H54 (cell line): ENCODE measurements around the gene MTX3.

Source experiments
- DNase-seq: peaks from one replicate; pipeline ENCODE4 v3.0.0; 2011; ENCODE audit warnings: low spot score, mixed read lengths; ENCODE audit not compliant: insufficient read length
- FAIRE-seq: peaks from 3 replicates; lab custom pipeline; 2011; peaks lifted over from hg19 to GRCh38; lab: Jason Lieb, UNC
- POLR2A ChIP-seq: IDR thresholded peaks from 2 replicates; pipeline ENCODE4 v1.6.1; 2011; ENCODE audit warnings: low read depth, mild to moderate bottlenecking, low read length

The MTX3 gene

GRCh38 chr5:79936002-79936645 is 54.9 kb downstream of the MTX3 start:
- TF ChIP-seq POLR2A: no peak
- no peak for DNase-seq
- FAIRE-seq: no peak

DNA sequence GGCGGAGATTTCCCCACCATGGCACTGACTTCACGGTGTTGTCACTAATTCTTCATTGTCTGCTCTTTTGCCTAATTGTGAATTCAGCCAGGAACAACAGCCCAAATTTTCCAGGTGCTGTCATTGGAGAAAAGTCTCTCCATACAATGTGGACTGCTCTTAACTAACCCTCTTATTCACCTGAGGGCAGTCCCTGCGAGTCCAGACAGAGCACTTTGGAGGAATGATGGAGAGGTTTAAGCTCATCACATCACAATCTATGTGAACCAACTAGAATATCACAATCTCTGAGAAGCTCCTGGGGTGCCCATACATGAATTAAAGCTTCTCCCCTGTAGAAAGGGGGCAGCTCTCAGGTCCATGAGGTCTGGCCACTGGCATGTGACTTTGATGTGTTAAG is 56.4 kb downstream of the MTX3 start:
- FAIRE-seq (no peak), DNase-seq (no peak)
- TF ChIP-seq POLR2A: no peak

GRCh38 chr5:79932510-79933504 is 58.3 kb downstream of the MTX3 start:
- DNase-seq (no peak), FAIRE-seq (no peak)
- TF ChIP-seq POLR2A: no peak

DNA sequence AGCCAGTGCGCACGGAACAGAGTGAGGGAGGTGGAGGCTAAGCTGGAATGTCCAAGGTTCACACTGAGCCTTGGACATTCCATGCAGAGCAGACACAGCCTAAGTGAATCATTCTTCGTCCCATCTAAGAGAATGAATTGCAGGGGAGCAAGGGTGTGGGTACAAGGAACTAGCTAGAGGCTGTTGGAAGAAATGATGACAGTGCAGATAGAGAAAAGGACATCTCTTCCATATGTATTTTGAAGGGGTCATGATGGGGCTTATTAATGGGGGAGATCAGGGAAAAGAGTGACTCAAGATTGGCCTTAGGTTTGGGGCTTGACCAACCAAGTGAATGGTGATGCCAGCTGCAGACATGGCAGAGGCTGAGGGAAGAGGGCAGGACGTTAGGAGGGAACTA is 59.2 kb downstream of the MTX3 start:
- no peak for DNase-seq
- no peak for TF ChIP-seq POLR2A
- no peak for FAIRE-seq

GRCh38 chr5:79931409-79931808 is 59.7 kb downstream of the MTX3 start:
- no peak for TF ChIP-seq POLR2A
- no peak for DNase-seq
- FAIRE-seq: no peak

DNA sequence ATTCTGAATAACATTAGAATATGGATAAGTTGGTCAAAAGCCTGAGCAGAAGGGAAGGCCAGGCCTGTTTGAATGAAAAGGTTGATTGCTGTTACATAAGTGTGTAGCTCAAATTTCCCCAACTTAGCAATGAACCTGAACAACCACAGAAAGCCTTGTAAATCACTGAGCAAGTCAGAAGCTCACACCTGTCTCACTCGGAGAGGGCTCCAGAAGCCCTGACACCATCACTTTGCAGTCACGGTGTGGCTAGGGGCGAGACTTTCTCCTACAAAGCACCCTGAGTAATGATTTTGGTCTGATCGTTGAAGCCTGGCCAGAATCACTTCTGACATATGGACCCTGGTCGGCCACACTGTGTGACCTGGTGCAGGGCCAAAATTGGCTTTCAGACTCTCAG is 62.0 kb downstream of the MTX3 start:
- FAIRE-seq (no peak), DNase-seq (no peak)
- no peak for TF ChIP-seq POLR2A
